ENCODE data around the gene UFC1. TPM values are rescaled to one million over a fixed set of nuclear protein-coding genes. Genes with fewer than 3 reads are reported as not detected.
A peak's percentile ranks its signal among the peaks of the same experiment; 100 is the strongest.

UFC1 gene
- total and polyA plus RNA-seq, 2 of the 13 experiments (the other 11 are each of a cell fraction or from before 2014, with no cell fraction given), result 72.8 to 85.2 TPM

- no peak for ATAC-seq
- WGBS (ENCODE audit: low lambda C conversion rate), result 91% methylated on average over 2 of the region's 2 CpGs
- H3K9ac ChIP-seq (ENCODE audit: insufficient read depth, low read depth, low read length), result no peak overlapping the region
- H3K4me3 ChIP-seq (replicated peaks in 1 of 3; ENCODE audit: insufficient read depth in 1 of 3, low read depth in 2 of 3, low read length in 3 of 3), result no peak overlapping the region
- in situ Hi-C loops (cut with HindIII; ENCODE audit: extremely low pct_ligation_motif_present, low pct_unique_long_range_greater_than_20kb) (no loop called here), intact Hi-C loops (cut with micrococcal nuclease; ENCODE audit: unreplicated experiment) (no loop called here)
- no peak overlapping the region; the same call in 1 of the 2 replicates for H3K4me2 ChIP-seq (ENCODE audit: low read depth, low read length)
- no peak overlapping the region for H2AFZ ChIP-seq (ENCODE audit: low read length)
- H3K36me3 ChIP-seq (replicated peaks in 1 of 2; ENCODE audit: control insufficient read depth in 1 of 2, insufficient read depth in 2 of 2, low read length in 2 of 2), result peaks cover 1 to 6% of the 10 kb centered on the region in 2 experiments
- ChIA-PET CTCF (ENCODE audit: low intra/inter-chr PET ratio, low total read pairs) (no interaction called here), POLR2A (no interaction called here)
- TSS peak; percentile 5 for BruUV-seq (replicated peaks)
- peaks cover 58% of the 10 kb centered on the region for H3K4me1 ChIP-seq (ENCODE audit: insufficient read depth, low read length)
- no peaks in the 10 kb centered on the region for H3K9me3 ChIP-seq (ENCODE audit: low read length)
- no peak overlapping the region for H3K27ac ChIP-seq (ENCODE audit: extremely low read length, insufficient read depth, low read length)
- peaks cover 80% of the 10 kb centered on the region for H3K79me2 ChIP-seq (ENCODE audit: insufficient read depth, low read length)
- no peak for FAIRE-seq
- no peaks in the 10 kb centered on the region; a peak in 1 of 5 replicates for H3K27me3 ChIP-seq (ENCODE audit: control insufficient read depth in 1 of 2, insufficient read depth in 2 of 2, low read length in 2 of 2)
- H4K20me1 ChIP-seq (ENCODE audit: insufficient read depth, low read length), result peaks cover 11% of the 10 kb centered on the region; the same call in 1 of the 2 replicates
- DNase-seq (ENCODE audit: low spot score), result no peak
- TF ChIP-seq SP5 (CRISPR knock-in tag; IDR thresholded peaks at IDR 0.05; ENCODE audit: borderline replicate concordance, low read depth), result no peak
- TF ChIP-seq YEATS4 (CRISPR knock-in tag; IDR thresholded peaks at IDR 0.05; ENCODE audit: borderline replicate concordance), result no peak
- no peak for TF ChIP-seq ZNF160 (CRISPR knock-in tag; IDR thresholded peaks at IDR 0.05)
- TF ChIP-seq ATF2 (CRISPR knock-in tag; IDR thresholded peaks at IDR 0.05), result no peak
- no peak for TF ChIP-seq ZNF660 (CRISPR knock-in tag; IDR thresholded peaks at IDR 0.05; ENCODE audit: borderline replicate concordance, low read depth)
- TF ChIP-seq IKZF4 (CRISPR knock-in tag; IDR thresholded peaks at IDR 0.05; ENCODE audit: borderline replicate concordance, low read depth, not compliant biosample characterization), result no peak
- TF ChIP-seq NR2F6 (IDR thresholded peaks at IDR 0.05), result no peak
- TF ChIP-seq NR2F6 (CRISPR knock-in tag; IDR thresholded peaks at IDR 0.05), result no peak
- no peak for TF ChIP-seq ZNF230 (CRISPR knock-in tag; IDR thresholded peaks at IDR 0.05)
Measured at GRCh38 chr1:161114556-161114955, 39.2 kb upstream of the UFC1 start.

All from HepG2 (cell line).